SK-N-SH (cell line): ENCODE data around the gene ABLIM2. TPM values are rescaled to one million over a fixed set of nuclear protein-coding genes. Genes with fewer than 3 reads are reported as not detected.

Source experiments
- CTCF ChIA-PET: fragments of 300-600, 350-600 bp; formaldehyde crosslinking; extraction: SDS; loops from one replicate; lab custom pipeline; 2021; lab: Yijun Ruan, JAX
- POLR2A ChIA-PET: fragments of 350-600 bp; sonication (Branson Sonifier 250); formaldehyde crosslinking; extraction: SDS; loops from one replicate; lab custom pipeline; 2020; ENCODE audit warnings: antibody characterized with exemption, inconsistent platforms; lab: Yijun Ruan, JAX
- DNase-seq: peaks from one replicate; pipeline ENCODE4 v3.0.0; 2012
- H2AFZ ChIP-seq: fragments of 200-600 bp; sonication (generic); 2 replicates; pipeline ENCODE4 v1.8.1; 2016; ENCODE audit warnings: antibody characterized with exemption, mild to moderate bottlenecking, low read depth
- H3F3A ChIP-seq: fragments of 200-600 bp; sonication (generic); replicated peaks from 2 replicates; pipeline ENCODE3; 2016; ENCODE audit warnings: antibody characterized with exemption, mild to moderate bottlenecking; ENCODE audit not compliant: insufficient read depth
- H3K27ac ChIP-seq, 2 experiments: fragments of 200-500 bp in 1 of 2; fragments of 200-600 bp in 1 of 2; sonication (Bioruptor generic) in 1 of 2; sonication (generic), shearing (Covaris generic) in 1 of 2; 2 replicates each; pipeline versions ENCODE4 v1.5.1 to v1.6.1; 2014 to 2016; ENCODE audit warnings: low read depth in 2 of 2, inconsistent platforms in 1 of 2, low read length in 1 of 2, mild to moderate bottlenecking in 1 of 2, mixed read lengths in 1 of 2
- H3K27me3 ChIP-seq: fragments of 200-600 bp; sonication (generic), shearing (Covaris generic); 2 replicates; pipeline ENCODE4 v1.6.1; 2016; ENCODE audit warnings: mixed run types; ENCODE audit not compliant: insufficient read depth
- H3K36me3 ChIP-seq, 2 experiments: fragments of 200-500 bp in 1 of 2; fragments of 200-600 bp in 1 of 2; sonication (Bioruptor generic) in 1 of 2; sonication (generic) in 1 of 2; replicated peaks in 1 of 2; 2 replicates each; pipeline versions ENCODE3 to v1.5.1; 2014 to 2016; ENCODE audit warnings: low read length in 1 of 2, mild to moderate bottlenecking in 1 of 2; ENCODE audit not compliant: insufficient read depth in 2 of 2, control insufficient read depth in 1 of 2
- H3K4me1 ChIP-seq, 2 experiments: fragments of 200-500 bp in 1 of 2; fragments of 200-600 bp in 1 of 2; sonication (Bioruptor generic) in 1 of 2; sonication (generic), shearing (Covaris generic) in 1 of 2; 2 replicates each; pipeline versions ENCODE4 v1.5.1 to v1.6.1; 2014 to 2016; ENCODE audit warnings: low read depth in 1 of 2, low read length in 1 of 2, mixed run types in 1 of 2; ENCODE audit not compliant: insufficient read depth in 2 of 2, control insufficient read depth in 1 of 2
- H3K4me2 ChIP-seq: fragments of 200-600 bp; sonication (generic), shearing (Covaris generic); 2 replicates; pipeline ENCODE4 v1.6.1; 2017; ENCODE audit warnings: mixed run types
- H3K4me3 ChIP-seq, 2 experiments: fragments of 200-500 bp in 1 of 2; fragments of 200-600 bp in 1 of 2; sonication (Bioruptor generic) in 1 of 2; sonication (generic), shearing (Covaris generic) in 1 of 2; 2 replicates each; pipeline versions ENCODE4 v1.5.1 to v1.8.1; 2014 to 2016; ENCODE audit warnings: low read depth in 2 of 2, inconsistent platforms in 1 of 2, low read length in 1 of 2, mild to moderate bottlenecking in 1 of 2, mixed read lengths in 1 of 2, moderate library complexity in 1 of 2
- H3K79me2 ChIP-seq: fragments of 200-600 bp; sonication (generic); 2 replicates; pipeline ENCODE4 v1.8.1; 2017; ENCODE audit warnings: mild to moderate bottlenecking; ENCODE audit not compliant: insufficient read depth
- H3K9ac ChIP-seq: fragments of 200-600 bp; sonication (generic); 2 replicates; pipeline ENCODE4 v1.6.1; 2017; ENCODE audit warnings: mixed run types
- H3K9me2 ChIP-seq: fragments of 200-600 bp; sonication (generic); 2 replicates; pipeline ENCODE4 v1.6.1; 2017; ENCODE audit warnings: mixed run types
- H3K9me3 ChIP-seq: fragments of 200-600 bp; sonication (generic); 2 replicates; pipeline ENCODE4 v1.6.1; 2017; ENCODE audit warnings: mixed run types, mild to moderate bottlenecking, moderate library complexity
- H4K20me1 ChIP-seq: fragments of 200-600 bp; sonication (generic); 2 replicates; pipeline ENCODE4 v1.6.1; 2017; ENCODE audit warnings: mild to moderate bottlenecking, mixed run types; ENCODE audit not compliant: insufficient read depth
- ELF1 ChIP-seq: IDR thresholded peaks from 2 replicates; pipeline ENCODE4 v1.4.0; 2012
- EZH2phosphoT487 ChIP-seq: fragments of 200-600 bp; sonication (generic); IDR thresholded peaks from 2 replicates; pipeline ENCODE4 v1.6.1; 2017; ENCODE audit warnings: low read depth, mixed run types, mild to moderate bottlenecking, antibody characterized with exemption, moderate library complexity, borderline replicate concordance
- FOXJ3 ChIP-seq: sonication (generic); formaldehyde crosslinking; IDR thresholded peaks from 2 replicates; pipeline ENCODE4 v1.5.1; 2020; ENCODE audit warnings: mild to moderate bottlenecking, missing genetic modification reagents
- GABPA ChIP-seq: IDR thresholded peaks from 2 replicates; pipeline ENCODE4 v1.4.0; 2012; ENCODE audit warnings: low read depth, mild to moderate bottlenecking
- GATA2 ChIP-seq: sonication (generic); formaldehyde crosslinking; IDR thresholded peaks from 2 replicates; pipeline ENCODE4 v1.5.0; 2020; ENCODE audit warnings: mild to moderate bottlenecking, missing genetic modification reagents
- MEF2A ChIP-seq: IDR thresholded peaks from 2 replicates; pipeline ENCODE4 v1.4.0; 2012; ENCODE audit warnings: low read depth, borderline replicate concordance
- NFIC ChIP-seq: IDR thresholded peaks from 2 replicates; pipeline ENCODE4 v1.4.0; 2012; ENCODE audit warnings: borderline replicate concordance
- NRF1 ChIP-seq: IDR thresholded peaks from 2 replicates; pipeline ENCODE4 v1.6.1; 2012; ENCODE audit warnings: low read depth, mild to moderate bottlenecking, low read length
- PBX3 ChIP-seq: IDR thresholded peaks from 2 replicates; pipeline ENCODE4; 2012
- RAD21 ChIP-seq: IDR thresholded peaks from 2 replicates; pipeline ENCODE4 v1.6.1; 2012; ENCODE audit warnings: mild to moderate bottlenecking, low read length
- RCOR1 ChIP-seq: fragments of 150-350 bp; IDR thresholded peaks from 2 replicates; pipeline ENCODE4 v1.6.1; 2017; ENCODE audit warnings: antibody characterized with exemption, low read length
- REST ChIP-seq: IDR thresholded peaks from 2 replicates; pipeline ENCODE4 v1.6.1; 2012; ENCODE audit warnings: mild to moderate bottlenecking, low read depth, low read length, moderate library complexity
- RFX5 ChIP-seq: IDR thresholded peaks from 2 replicates; pipeline ENCODE4 v1.6.1; 2012; ENCODE audit warnings: mild to moderate bottlenecking, improper control_type of control experiment, low read length
- RXRA ChIP-seq: IDR thresholded peaks from 2 replicates; pipeline ENCODE4 v1.4.0; 2012; ENCODE audit warnings: low read depth, mild to moderate bottlenecking, borderline replicate concordance
- SIN3A ChIP-seq: IDR thresholded peaks from 2 replicates; pipeline ENCODE4 v1.6.1; 2012; ENCODE audit warnings: low read depth, mild to moderate bottlenecking, low read length, moderate library complexity, borderline replicate concordance
- SMC3 ChIP-seq: IDR thresholded peaks from 2 replicates; pipeline ENCODE4 v1.6.1; 2012; ENCODE audit warnings: low read depth, low read length, improper control_type of control experiment
- TAF1 ChIP-seq: IDR thresholded peaks from 2 replicates; pipeline ENCODE4 v1.6.1; 2012; ENCODE audit warnings: low read depth, mild to moderate bottlenecking, low read length, moderate library complexity, borderline replicate concordance
- USF1 ChIP-seq: IDR thresholded peaks from 2 replicates; pipeline ENCODE4 v1.4.0; 2012; ENCODE audit warnings: low read depth, borderline replicate concordance
- USF2 ChIP-seq: fragments of 150-350 bp; IDR thresholded peaks from 2 replicates; pipeline ENCODE4 v1.6.1; 2017; ENCODE audit warnings: antibody characterized with exemption, low read length, low read depth, borderline replicate concordance
- YY1 ChIP-seq: IDR thresholded peaks from 2 replicates; pipeline ENCODE4 v1.4.0; 2012; ENCODE audit warnings: low read depth, mild to moderate bottlenecking
- WGBS: methylation state at CpG from one replicate; pipeline ENCODE4 v1.1.6; 2017; ENCODE audit warnings: low lambda C conversion rate; 5-methylcytosine and 5-hydroxymethylcytosine counted together
- polyA plus RNA-seq, 3 experiments: library from polyadenylated mRNA; depleted of rRNA; stranded (reverse); fragments of >200 nt; gene quantifications; 2 replicates each; pipeline ENCODE4 v1.2.3, GENCODE V29; 2012

Gene ABLIM2
- polyA plus RNA-seq, 1 of the 3 experiments (the other 2 are of a cell fraction): 0.53 TPM

DNA sequence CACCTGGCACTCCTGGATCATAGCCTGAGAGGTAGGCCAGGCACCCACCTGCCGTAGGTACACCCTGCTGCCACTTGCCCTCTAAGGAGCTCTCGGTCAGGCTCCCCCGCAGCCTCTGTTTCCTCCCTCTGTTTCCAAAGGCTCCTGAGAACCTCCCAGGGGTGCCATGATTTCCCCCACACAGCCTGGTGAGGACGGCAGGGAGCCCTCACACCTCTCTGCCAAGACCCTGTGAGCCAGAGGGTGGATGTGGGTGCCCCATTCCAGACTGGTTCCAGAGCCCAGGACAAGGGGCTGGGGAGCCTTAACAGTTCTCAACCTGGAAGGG, 1.6 kb upstream of the ABLIM2 start:
- POLR2A ChIA-PET: no interaction called here
- Histone ChIP-seq H3K27me3 (peaks cover 13% of the 10 kb centered on the region; the same call in 1 of the 2 replicates), H3K9me3 (no peaks in the 10 kb centered on the region), H3K9ac (no peak overlapping the region), H3K79me2 (no peaks in the 10 kb centered on the region), H3K36me3 (no peaks in the 10 kb centered on the region), H3K9me2 (no peaks in the 10 kb centered on the region), H3K4me1 (peaks cover 0 to 21% of the 10 kb centered on the region in 2 experiments; a peak in 1 of 4 replicates), H3K4me2 (peak overlapping the region; percentile 100; the same call in 1 of the 2 replicates), H3K27ac (no peak overlapping the region), H2AFZ (no peak overlapping the region), H3K4me3 (no peak overlapping the region), H4K20me1 (no peaks in the 10 kb centered on the region), H3F3A (no peaks in the 10 kb centered on the region)
- DNase-seq: no peak
- CTCF ChIA-PET: interaction anchor here (1.3 to 5.0 kb wide), 2 partner anchors 12 to 16 kb away, joined by 3 to 26 read pairs; no protein-coding TSS in a partner anchor
- WGBS: 60% methylated on average over 1 of the region's 4 CpGs
- TF ChIP-seq NFIC (no peak), YY1 (no peak), ELF1 (no peak), EZH2phosphoT487 (no peak), RAD21 (no peak), SMC3 (no peak), RFX5 (no peak), SIN3A (no peak), MEF2A (no peak), NRF1 (no peak), FOXJ3 (CRISPR knock-in tag) (no peak), USF2 (no peak)

DNA sequence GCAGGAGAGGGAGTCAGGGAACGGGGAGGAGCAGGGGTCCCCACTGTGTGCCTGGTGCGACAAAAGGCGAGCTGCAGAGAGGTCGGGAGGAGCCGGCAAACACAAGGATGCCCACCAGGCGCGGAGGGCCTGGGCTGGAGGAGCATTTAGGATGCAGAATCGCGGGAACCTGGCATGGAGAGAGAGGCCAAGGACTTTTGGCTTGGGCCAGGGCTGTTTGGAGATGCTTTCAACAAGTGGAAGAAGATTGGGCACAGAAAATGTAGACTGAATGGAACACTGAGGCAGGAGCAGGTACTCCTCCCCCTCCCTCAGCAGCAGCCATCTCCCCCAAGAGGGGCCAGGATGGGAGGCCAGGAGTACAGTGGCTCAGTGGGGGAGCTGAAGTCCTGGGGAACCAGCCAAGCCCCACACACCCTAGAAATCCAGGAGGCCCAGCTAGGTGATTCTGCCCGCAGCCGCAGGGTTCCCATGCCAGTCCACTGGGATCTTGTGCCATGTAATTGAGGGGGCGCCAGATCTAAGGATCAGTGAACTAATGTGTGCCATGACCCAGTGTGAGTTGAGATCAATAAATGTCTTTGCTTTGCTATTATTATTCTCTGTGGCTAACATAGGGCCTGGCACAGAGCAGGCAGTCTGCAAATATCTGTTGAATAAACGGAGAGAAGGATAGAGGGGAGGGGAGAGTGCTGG, 1.1 kb upstream of the ABLIM2 start:
- no peaks in the 10 kb centered on the region for H3K9me3 ChIP-seq
- CTCF ChIA-PET: interaction anchor here (0.8 to 5.0 kb wide), 4 partner anchors 13 to 109 kb away, joined by 3 to 26 read pairs (median 3); no protein-coding TSS in a partner anchor
- no peak for DNase-seq
- H3K4me2 ChIP-seq: peak overlapping the region; percentile 100
- no peaks in the 10 kb centered on the region for H3K79me2 ChIP-seq
- no peaks in the 10 kb centered on the region for H4K20me1 ChIP-seq
- H3K9me2 ChIP-seq: no peaks in the 10 kb centered on the region
- no peaks in the 10 kb centered on the region for H3F3A ChIP-seq
- TF ChIP-seq REST (no peak), RXRA (no peak), RFX5 (no peak), GABPA (no peak), SIN3A (no peak), MEF2A (no peak), PBX3 (no peak), RCOR1 (no peak), TAF1 (no peak), EZH2phosphoT487 (no peak), USF1 (no peak), GATA2 (CRISPR knock-in tag) (no peak)
- TF ChIP-seq, all 33 proteins: peak for 0
- peaks cover 13% of the 10 kb centered on the region; the same call in 1 of the 2 replicates for H3K27me3 ChIP-seq
- H3K9ac ChIP-seq: peak overlapping the region; percentile 69
- WGBS: 34% methylated on average over 13 of the region's 13 CpGs
- peak overlapping the region; percentile 94; the same call in 1 of the 2 replicates for H2AFZ ChIP-seq
- H3K4me1 ChIP-seq: peaks cover 0 to 21% of the 10 kb centered on the region in 2 experiments; a peak in 1 of 4 replicates
- POLR2A ChIA-PET: no interaction called here
- peak overlapping the region; percentile 57 to 86 for H3K4me3 ChIP-seq
- H3K36me3 ChIP-seq: no peaks in the 10 kb centered on the region
- H3K27ac ChIP-seq: no peak overlapping the region; a peak in 1 of 4 replicates
